Urinary bladder (tissue), 4 donors: ENCODE results near the gene MEA1. TPM values are rescaled to one million over a fixed set of nuclear protein-coding genes. Genes with fewer than 3 reads are reported as not detected.

Source experiments
- DNase-seq: peaks from one replicate; pipeline ENCODE4 v3.0.0-alpha.2; 2015; ENCODE audit errors: extremely low spot score
- H3K27ac ChIP-seq: one replicate; pipeline ENCODE4 v1.5.1; 2013; ENCODE audit warnings: low read depth, mild to moderate bottlenecking, moderate library complexity
- H3K36me3 ChIP-seq: one replicate; pipeline ENCODE4 v1.6.1; 2013; ENCODE audit warnings: mild to moderate bottlenecking, moderate library complexity; ENCODE audit not compliant: insufficient read depth
- H3K4me1 ChIP-seq: one replicate; pipeline ENCODE4 v1.6.1; 2013; ENCODE audit warnings: mild to moderate bottlenecking, moderate library complexity; ENCODE audit not compliant: insufficient read depth
- H3K4me3 ChIP-seq: one replicate; pipeline ENCODE4 v1.5.1; 2013; ENCODE audit warnings: low read depth, low read length
- WGBS: extraction: QIAGEN DNeasy Blood & Tissue Kit; methylation state at CpG from one replicate; pipeline ENCODE4 v1.1.7; 2013; 5-methylcytosine and 5-hydroxymethylcytosine counted together
- polyA plus RNA-seq: library from polyadenylated mRNA; stranded (reverse); fragments of 200-250 nt; gene quantifications from one replicate; pipeline ENCODE4 v1.2.3, GENCODE V29; 2013
- total RNA-seq: library from RNA; depleted of rRNA; stranded (reverse); fragments of >200 nt; gene quantifications from one replicate; pipeline ENCODE4 v1.2.3, GENCODE V29; 2014
- donor health status: healthy with polysubstance abuse.
- donor health status: healthy.

The MEA1 gene
- total and polyA plus RNA-seq, 2 donors, result 29.1 to 87.7 TPM

DNA sequence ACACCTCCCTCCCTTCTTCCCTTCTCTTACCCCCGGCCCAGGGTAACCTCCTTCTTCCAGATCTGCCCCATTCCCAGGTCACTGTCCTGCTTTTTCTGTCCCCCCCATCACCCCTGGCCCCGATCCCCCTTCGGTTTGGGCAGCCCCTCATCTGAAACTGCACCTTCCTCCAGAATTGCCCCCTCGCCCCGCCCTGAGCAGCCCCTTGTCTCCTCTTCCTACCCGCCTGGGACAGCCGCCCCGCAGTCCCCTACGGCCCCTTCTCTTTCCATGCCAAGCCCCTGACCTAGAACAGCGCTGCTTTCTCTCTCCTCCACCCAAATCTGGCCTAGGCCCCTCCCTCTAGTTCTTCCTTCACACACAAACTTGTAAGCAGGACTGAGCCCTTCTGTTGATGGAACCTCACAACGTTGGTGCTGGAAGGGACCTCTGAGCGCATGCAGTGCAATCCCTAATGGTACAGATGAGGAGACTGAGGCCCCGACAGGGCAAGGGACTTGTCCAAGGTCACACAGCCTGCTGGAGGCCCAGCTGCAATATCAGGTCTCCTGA, 28.7 kb downstream of the MEA1 start:
- no peak for DNase-seq
- Histone ChIP-seq H3K27ac (peak overlapping the region; percentile 45), H3K4me1 (no peaks in the 10 kb centered on the region), H3K36me3 (no peaks in the 10 kb centered on the region), H3K4me3 (peak overlapping the region; percentile 76)
- WGBS, result 10% methylated on average over 13 of the region's 13 CpGs

DNA sequence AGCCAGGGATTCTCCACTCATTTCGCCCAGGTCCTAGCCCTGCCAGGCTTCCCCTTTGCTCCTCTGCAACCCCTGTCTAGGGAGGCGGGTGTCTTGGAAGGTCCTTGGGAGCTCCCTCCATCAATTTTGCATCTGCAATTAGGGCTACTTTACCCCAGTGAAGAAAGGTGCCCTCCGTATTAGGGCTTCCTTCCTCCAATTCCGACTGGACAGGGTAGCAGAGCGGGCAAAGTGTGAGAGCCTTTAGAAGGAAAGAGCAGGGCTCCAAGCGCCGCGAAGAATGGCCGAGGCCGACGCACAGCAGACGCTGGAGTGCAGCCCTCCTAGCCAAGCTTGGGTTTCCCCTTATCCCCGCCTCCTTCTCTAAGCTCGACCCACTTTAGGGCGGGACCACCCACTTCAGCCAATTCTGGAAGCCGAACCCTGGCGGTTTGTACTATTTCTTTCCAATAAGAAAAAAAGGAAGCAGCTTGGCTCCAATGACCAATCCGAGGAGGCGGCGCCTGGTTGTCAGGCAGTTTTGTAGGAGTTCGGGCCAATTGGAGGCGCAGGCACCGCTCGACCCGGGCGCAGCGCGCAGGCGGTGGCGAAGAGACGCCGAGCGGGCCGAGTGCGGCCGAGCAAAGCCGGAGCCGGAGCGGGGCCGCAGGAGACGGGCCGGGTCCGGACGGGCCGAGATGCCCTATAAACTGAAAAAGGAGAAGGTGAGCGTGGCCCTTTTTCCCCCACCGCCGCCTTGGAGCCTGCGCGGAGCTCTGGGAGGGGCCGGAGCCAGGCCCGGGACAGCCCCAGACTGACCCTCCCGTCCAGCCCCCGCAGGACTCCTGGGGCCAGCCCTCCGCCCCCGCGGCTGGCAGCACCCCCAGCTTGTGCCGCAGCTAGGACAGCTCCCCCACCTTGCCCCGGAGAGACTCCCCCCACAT, 29.5 kb downstream of the MEA1 start, which contains the start of gene PPP2R5D:
TSS of gene PPP2R5D (plus strand) at position 570 of the 923 bp plus-strand sequence. CDS start at position 678, 108 bp downstream.
- DNase-seq, result peak; percentile 98
- WGBS, result under 1% methylated on average over 59 of the region's 59 CpGs
- Histone ChIP-seq H3K27ac (peak within 1 kb of the TSS; percentile 65), H3K4me1 (no peaks in the 10 kb centered on the region), H3K36me3 (no peaks in the 10 kb centered on the region), H3K4me3 (peak within 1 kb of the TSS; percentile 76)

DNA sequence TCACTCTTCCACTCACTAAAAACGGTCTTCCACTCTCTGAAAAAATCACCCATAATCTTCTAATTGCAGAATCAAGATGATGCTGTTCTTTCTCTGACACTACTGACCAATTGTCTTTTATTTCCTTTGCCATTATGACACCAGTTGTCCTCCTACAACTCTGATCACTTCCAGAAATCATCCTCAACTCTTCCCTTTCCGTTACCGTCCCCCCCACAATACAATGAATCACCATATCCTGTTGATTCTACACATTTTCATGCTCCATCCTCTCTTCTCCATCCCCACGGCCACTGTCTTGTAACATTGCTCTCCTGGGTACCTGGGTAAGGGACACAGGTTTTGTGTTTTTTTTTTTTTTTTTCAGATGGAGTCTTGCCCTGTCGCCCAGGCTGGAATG, 31.9 kb downstream of the MEA1 start:
- WGBS, result 89% methylated on average over 5 of the region's 5 CpGs
- DNase-seq, result no peak
- Histone ChIP-seq H3K27ac (no peak overlapping the region), H3K4me3 (no peak overlapping the region), H3K36me3 (no peaks in the 10 kb centered on the region), H3K4me1 (no peaks in the 10 kb centered on the region)

DNA sequence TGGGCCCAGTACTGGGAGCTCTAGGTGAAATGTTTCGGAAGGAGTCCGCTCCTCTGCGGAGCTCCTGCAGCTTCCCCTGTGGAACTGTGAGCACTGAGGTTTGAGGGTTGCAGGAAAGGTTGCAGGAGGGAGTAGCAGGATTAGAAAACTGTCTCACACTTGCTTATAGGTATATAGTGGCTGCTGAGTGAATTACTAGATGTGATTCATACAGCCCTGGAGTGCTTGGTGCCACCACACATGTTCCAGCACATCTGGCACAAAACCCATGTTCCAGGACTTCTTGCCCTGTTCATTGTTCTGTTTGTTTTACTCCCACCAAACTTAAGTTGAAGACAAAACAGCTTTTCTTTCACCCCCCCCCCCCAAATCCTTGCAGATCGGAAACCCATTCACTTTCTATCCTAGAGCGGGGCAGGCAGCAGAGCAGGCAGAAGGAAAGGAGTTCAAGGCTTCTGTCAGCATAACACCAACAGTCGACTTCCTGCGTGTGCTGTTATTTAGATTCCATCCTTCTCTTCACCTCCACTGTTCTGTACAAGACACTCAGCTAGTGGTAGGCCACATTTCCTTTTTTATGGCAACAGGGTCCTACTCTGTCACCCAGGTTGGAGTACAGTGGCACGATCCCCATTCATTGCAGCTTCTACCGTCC, 34.1 kb downstream of the MEA1 start:
- Histone ChIP-seq H3K4me1 (no peaks in the 10 kb centered on the region), H3K27ac (peak overlapping the region; percentile 71), H3K36me3 (no peaks in the 10 kb centered on the region), H3K4me3 (peak overlapping the region; percentile 90)
- DNase-seq, result no peak
- 43% methylated on average over 9 of the region's 9 CpGs for WGBS

DNA sequence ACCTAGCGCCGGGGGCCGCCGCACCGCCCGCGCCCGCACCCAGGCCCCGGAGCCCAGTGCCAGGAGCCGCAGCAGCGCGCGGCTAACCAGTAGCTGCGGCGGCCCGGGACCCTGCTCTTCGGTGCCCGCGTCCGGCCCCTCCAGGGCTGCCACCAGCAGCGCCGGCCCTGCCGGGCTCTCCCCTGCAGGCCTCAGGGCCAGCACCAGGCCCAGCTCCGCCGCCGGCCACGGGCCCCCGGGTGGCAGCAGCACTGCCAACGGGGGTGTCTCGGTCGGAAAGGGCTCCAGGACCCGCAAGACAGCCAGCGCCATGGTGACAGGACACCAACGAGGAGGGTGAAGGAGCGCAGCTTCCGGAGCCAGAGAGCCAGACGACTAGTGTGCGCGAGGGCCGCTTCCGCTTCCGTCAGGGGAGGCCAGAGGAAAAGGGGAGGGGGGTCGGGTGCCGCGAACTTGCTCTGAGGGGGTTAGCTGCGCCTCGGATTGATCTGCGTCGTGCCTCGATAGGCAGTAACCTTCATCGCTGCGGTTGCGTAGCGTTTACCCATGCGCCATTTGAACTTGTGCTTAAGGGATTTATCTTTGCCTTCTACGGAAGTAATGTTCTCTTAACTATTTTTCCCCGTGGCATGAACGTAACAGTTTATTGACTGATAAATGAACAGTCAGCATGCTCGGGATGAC, 34.8 kb downstream of the MEA1 start, which contains the start of gene PEX6:
TSS of gene PEX6 (minus strand) at position 343 of the 684 bp plus-strand sequence. CDS start at position 312, 31 bp downstream.
- peak within 1 kb of the TSS; percentile 83 for H3K27ac ChIP-seq
- H3K4me1 ChIP-seq, result no peaks in the 10 kb centered on the region
- H3K36me3 ChIP-seq, result no peaks in the 10 kb centered on the region
- under 1% methylated on average over 59 of the region's 59 CpGs for WGBS
- peak; percentile 72 for DNase-seq
- peak within 1 kb of the TSS; percentile 90 for H3K4me3 ChIP-seq

DNA sequence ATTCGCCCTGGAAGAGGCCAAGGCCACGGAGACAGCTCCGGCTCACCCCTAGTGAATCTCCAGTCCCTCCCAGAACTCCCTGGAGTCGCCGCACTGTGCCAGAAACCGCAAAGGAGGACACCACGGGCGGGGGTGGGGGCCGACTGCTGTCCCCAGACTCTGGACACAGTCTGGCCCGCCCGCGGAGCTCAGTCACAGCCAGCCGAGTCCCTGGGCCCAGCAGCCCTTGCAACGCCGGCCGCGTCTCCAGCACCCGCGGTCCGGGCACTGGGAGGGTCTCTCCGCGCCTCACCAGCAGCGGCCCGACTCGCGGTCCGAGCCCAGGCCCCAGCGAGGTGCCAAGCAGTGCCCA, 35.3 kb downstream of the MEA1 start:
- peak overlapping the region; percentile 90 for H3K4me3 ChIP-seq
- WGBS, result under 1% methylated on average over 28 of the region's 28 CpGs
- H3K36me3 ChIP-seq, result peaks cover 5% of the 10 kb centered on the region
- H3K27ac ChIP-seq, result peak overlapping the region; percentile 83
- no peaks in the 10 kb centered on the region for H3K4me1 ChIP-seq
- no peak for DNase-seq

DNA sequence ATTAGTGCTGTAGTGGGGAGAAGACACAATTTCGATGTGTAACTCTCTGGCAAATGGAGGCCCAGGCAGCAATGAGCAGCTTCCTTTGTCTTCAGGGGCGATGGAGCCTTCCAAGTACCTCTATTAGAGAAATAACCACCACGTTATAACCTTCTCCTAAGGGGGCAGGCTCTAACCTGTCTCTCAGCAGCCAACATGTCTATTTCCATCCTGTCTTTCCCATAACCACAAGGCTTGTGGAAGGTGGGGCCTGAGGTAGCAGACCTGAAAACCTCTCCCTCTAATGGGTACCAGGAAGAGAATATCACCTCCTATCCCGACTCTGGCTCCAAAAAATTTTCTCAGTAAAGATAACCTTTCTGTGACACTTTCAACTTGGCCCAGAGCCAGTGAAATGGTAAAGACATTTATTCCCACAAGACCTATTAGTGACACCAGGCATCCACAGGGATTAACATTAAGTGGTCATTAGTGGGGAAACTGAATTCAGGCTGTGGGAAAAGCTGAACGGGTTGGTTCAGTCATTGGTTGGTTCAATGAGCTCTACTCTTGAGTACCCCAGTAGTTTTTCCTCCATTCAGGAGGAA, 38.7 kb downstream of the MEA1 start:
- WGBS, result 76% methylated on average over 5 of the region's 5 CpGs
- H3K4me3 ChIP-seq, result no peak overlapping the region
- H3K36me3 ChIP-seq, result peaks cover 5% of the 10 kb centered on the region
- peaks cover 2% of the 10 kb centered on the region for H3K4me1 ChIP-seq
- no peak for DNase-seq
- H3K27ac ChIP-seq, result no peak overlapping the region

DNA sequence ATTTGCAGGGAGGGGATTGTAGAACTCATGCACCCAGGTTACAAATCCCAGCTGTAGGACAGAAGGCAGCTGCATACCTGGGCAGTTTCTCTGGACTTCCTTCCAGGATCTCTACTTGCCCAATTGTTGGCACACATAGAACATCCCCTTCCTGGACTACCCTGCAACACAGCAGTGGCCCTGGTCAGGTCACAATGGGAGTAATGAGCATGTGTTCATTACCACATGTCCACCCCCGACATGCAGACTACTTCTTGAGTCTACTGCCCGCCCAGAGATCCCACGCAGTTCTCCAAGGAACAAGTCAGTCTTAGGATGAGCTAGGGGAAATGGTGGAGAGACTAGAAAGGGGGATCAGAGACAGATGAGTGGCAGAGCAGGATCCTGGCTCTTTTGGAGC, 39.8 kb downstream of the MEA1 start:
- Histone ChIP-seq H3K36me3 (peaks cover 5% of the 10 kb centered on the region), H3K4me1 (peaks cover 2% of the 10 kb centered on the region), H3K4me3 (no peak overlapping the region), H3K27ac (no peak overlapping the region)
- DNase-seq, result no peak
- 89% methylated on average over 3 of the region's 3 CpGs for WGBS

DNA sequence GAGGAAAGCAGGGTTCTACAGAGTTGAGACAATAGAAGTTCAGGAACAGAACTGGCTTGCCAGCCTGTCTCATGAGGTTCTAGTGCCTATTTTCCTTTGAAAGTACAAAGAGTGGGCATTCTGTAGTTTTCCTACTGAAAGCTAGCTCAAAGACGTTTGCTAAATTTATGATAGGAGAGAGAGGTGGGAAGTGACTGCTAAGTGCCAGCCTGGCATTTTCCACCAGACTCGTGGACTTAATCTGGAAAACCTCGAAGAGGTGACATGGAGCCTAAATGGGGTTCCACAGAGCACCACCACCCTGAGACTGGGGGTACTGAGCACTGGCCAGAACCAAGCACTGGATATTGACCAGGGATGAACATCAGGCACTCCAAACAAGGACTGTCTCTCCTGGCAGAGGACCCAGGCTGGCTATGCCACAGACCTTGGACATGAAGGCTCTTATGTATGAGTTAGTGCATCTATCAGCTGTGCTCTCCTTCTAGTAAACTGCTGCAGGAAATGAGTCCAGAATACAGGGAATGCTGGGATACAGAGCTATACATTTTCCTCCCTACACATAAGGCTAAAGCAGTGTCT, 41.9 kb downstream of the MEA1 start:
- Histone ChIP-seq H3K36me3 (peaks cover 7% of the 10 kb centered on the region), H3K4me3 (no peak overlapping the region), H3K4me1 (peaks cover 2% of the 10 kb centered on the region), H3K27ac (no peak overlapping the region)
- no peak for DNase-seq
- WGBS, result 79% methylated on average over 3 of the region's 3 CpGs

DNA sequence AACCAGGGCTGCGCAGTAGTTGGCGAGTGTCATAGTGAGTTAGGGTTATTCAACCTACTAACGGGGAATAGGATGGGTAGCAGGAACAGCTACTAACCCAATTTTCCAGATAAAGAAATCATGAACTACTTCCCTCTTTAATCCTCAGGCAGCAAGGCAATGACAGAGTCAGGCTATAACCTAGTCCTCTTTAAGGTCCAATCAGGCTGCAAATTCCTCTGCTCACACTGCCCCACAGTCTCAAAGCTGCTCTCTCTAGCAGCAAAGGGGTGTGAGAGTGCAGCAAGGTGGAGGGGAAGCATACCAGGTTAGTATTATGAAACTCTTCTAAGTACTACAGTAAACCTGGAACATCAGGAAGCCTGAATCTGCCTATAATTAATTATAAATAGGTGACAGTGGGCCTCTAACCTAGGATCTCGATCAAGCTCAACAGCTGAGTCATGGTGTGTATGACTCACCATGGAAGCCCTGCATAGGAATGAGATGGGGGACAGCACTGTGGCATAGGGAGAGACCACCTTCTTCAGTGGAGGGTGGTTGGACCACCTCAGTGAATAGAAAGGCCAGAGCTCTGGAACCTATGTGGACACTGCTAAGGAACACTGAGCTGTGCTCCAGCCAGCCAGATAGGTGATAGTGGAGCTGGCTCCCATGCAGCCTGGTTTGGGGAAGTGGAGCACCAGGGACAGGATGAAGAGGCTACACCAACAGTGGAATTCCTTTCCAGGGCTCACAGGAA, 42.7 kb downstream of the MEA1 start:
- H3K27ac ChIP-seq, result no peak overlapping the region
- WGBS, result 81% methylated on average over 4 of the region's 4 CpGs

DNA sequence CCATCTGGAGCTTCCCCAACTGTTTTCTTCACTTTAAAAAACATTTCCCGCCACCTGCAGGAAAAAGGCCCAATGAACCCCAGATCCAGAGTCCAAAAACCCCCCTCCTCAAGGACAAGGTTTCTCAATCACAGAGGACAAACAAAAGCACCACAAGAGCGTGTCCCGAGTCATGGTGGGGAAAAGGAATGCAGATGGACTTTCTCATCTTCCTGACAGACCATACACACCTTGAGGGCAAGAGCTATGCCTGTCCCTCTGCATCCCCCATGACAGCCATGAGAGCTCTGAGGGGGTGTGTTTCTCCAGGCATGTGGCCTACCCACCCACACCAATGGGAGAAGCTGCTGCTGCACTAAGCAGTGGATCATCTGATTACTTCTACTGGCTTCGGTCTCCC, 43.8 kb downstream of the MEA1 start:
- Histone ChIP-seq H3K4me1 (peaks cover 2% of the 10 kb centered on the region), H3K27ac (no peak overlapping the region), H3K36me3 (peaks cover 9% of the 10 kb centered on the region), H3K4me3 (no peak overlapping the region)
- WGBS, result 92% methylated on average over 4 of the region's 4 CpGs
- DNase-seq, result no peak

More for the DNA sequence above, 42.7 kb downstream of the MEA1 start:
- H3K4me1 ChIP-seq, result peaks cover 2% of the 10 kb centered on the region
- no peak overlapping the region for H3K4me3 ChIP-seq
- peaks cover 7% of the 10 kb centered on the region for H3K36me3 ChIP-seq
- no peak for DNase-seq

DNA sequence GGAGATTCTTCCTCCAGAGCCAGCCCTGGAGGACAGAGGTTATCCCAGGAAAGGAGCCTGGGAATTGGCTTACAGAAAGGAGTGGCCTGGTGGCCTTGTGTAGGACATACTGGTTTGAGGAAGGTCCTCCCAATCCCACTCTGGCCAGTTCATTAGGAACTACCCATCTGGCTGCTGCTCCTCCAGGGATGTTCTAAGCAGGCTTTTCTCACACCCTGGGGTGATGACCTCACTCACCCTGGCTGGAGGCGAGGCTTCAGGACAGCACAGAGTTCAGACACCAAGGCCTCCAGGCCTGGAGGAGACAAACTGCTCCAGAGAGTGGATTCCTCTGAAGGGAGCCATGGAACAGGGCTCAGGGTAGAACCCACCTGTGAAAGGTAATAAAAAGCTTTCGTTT, 44.3 kb downstream of the MEA1 start:
- no peak for DNase-seq
- 89% methylated on average over 2 of the region's 2 CpGs for WGBS

More for the DNA sequence above, 44.3 kb downstream of the MEA1 start:
- H3K36me3 ChIP-seq, result peaks cover 9% of the 10 kb centered on the region
- H3K4me3 ChIP-seq, result no peak overlapping the region
- no peak overlapping the region for H3K27ac ChIP-seq
- H3K4me1 ChIP-seq, result peaks cover 2% of the 10 kb centered on the region
